HCT116 (cell line): ENCODE data around the gene RNF144B. TPM values are rescaled to one million over a fixed set of nuclear protein-coding genes. Genes with fewer than 3 reads are reported as not detected.

Experiments
- ATAC-seq: fragments of 200-7000 bp; cut with Tn5 transposase; 2 replicates; pipeline ENCODE4 v1.9.1; 2020; ENCODE audit warnings: mild to moderate bottlenecking, moderate library complexity
- BruUV-seq: library from RNA; stranded (reverse); fragments of 400-500 nt; replicated peaks from 2 replicates; lab custom pipeline; 2021; lab: Mats Ljungman, UMichigan
- CTCF ChIA-PET: fragments of 300-600 bp; sonication (Branson Sonifier 250); formaldehyde crosslinking; loops from one replicate; lab custom pipeline; 2021; ENCODE audit warnings: antibody characterized with exemption; lab: Charles Lee
- POLR2A ChIA-PET: fragments of 300-600, 350-600 bp; sonication (Branson Sonifier 250); formaldehyde crosslinking; loops from one replicate; lab custom pipeline; 2021; ENCODE audit warnings: antibody characterized with exemption; lab: Charles Lee
- RAD21 ChIA-PET, 2 experiments: fragments of 300-600 bp; sonication (Branson Sonifier 250); formaldehyde crosslinking; loops; one replicate each; lab custom pipeline; 2023; ENCODE audit warnings: low total read pairs in 2 of 2; ENCODE audit not compliant: uncharacterized antibody in 2 of 2, unreplicated experiment in 2 of 2, low non-redundant PET in 1 of 2; lab: Charles Lee
- DNase-seq: peaks from one replicate; pipeline ENCODE4 v3.0.0-alpha.2; 2010; ENCODE audit warnings: low read depth, low spot score
- H2AFZ ChIP-seq: fragments of 200-600 bp; shearing (Covaris generic), sonication (generic); 2 replicates; pipeline ENCODE4 v1.6.1; 2017; ENCODE audit warnings: low read depth, mixed run types, mixed read lengths, antibody characterized with exemption, low read length; ENCODE audit not compliant: poor library complexity, severe bottlenecking
- H3K27ac ChIP-seq: 2 replicates; pipeline ENCODE4 v1.5.1; 2012; ENCODE audit warnings: low read depth, low read length
- H3K27me3 ChIP-seq: fragments of 200-600 bp; sonication (generic); 2 replicates; pipeline ENCODE4 v1.6.1; 2016; ENCODE audit warnings: mixed run types, low read length, mixed read lengths; ENCODE audit not compliant: insufficient read depth
- H3K36me3 ChIP-seq, 2 experiments: fragments of 200-500 bp in 1 of 2; fragments of 200-600 bp in 1 of 2; sonication (Bioruptor generic) in 1 of 2; sonication (generic) in 1 of 2; 2 replicates each; pipeline versions ENCODE4 v1.5.1 to v1.6.1; 2014 to 2016; ENCODE audit warnings: low read length in 2 of 2, inconsistent platforms in 1 of 2, mixed read lengths in 1 of 2, mixed run types in 1 of 2; ENCODE audit not compliant: insufficient read depth in 2 of 2, control insufficient read depth in 1 of 2
- H3K4me1 ChIP-seq, 2 experiments: fragments of 200-600 bp in 1 of 2; sonication (generic) in 1 of 2; 2 replicates each; pipeline versions ENCODE4 v1.5.1 to v1.6.1; 2012 to 2017; ENCODE audit warnings: low read length in 2 of 2, inconsistent platforms in 1 of 2, mild to moderate bottlenecking in 1 of 2, mixed read lengths in 1 of 2, mixed run types in 1 of 2, moderate library complexity in 1 of 2; ENCODE audit not compliant: insufficient read depth in 2 of 2, control insufficient read depth in 1 of 2
- H3K4me2 ChIP-seq: fragments of 200-600 bp; sonication (generic); 2 replicates; pipeline ENCODE4 v1.6.1; 2017; ENCODE audit warnings: mixed run types, low read length, mixed read lengths
- H3K4me3 ChIP-seq, 2 experiments: fragments of 200-600 bp in 1 of 2; sonication (generic) in 1 of 2; replicated peaks in 1 of 2; 2 replicates each; pipeline ENCODE4 v1.5.1; 2011 to 2016; ENCODE audit warnings: low read length in 2 of 2, control low read depth in 1 of 2, low read depth in 1 of 2, mild to moderate bottlenecking in 1 of 2, mixed read lengths in 1 of 2, mixed run types in 1 of 2
- H3K79me2 ChIP-seq: fragments of 200-600 bp; sonication (generic); 2 replicates; pipeline ENCODE4 v1.6.1; 2017; ENCODE audit warnings: mild to moderate bottlenecking, mixed run types, low read length, moderate library complexity, mixed read lengths; ENCODE audit not compliant: insufficient read depth
- H3K9ac ChIP-seq: fragments of 200-600 bp; sonication (generic); 2 replicates; pipeline ENCODE4 v1.6.1; 2016; ENCODE audit warnings: low read length, mixed read lengths
- H3K9me2 ChIP-seq: fragments of 200-600 bp; sonication (generic), shearing (Covaris generic); 2 replicates; pipeline ENCODE4 v1.6.1; 2017; ENCODE audit warnings: mixed run types, mild to moderate bottlenecking, moderate library complexity; ENCODE audit not compliant: insufficient read depth
- H3K9me3 ChIP-seq, 2 experiments: fragments of 200-500 bp in 1 of 2; fragments of 200-600 bp in 1 of 2; sonication (Bioruptor generic) in 1 of 2; sonication (generic) in 1 of 2; 2 replicates each; pipeline ENCODE4 v1.6.1; 2014 to 2017; ENCODE audit warnings: low read length in 2 of 2, mixed read lengths in 2 of 2, inconsistent platforms in 1 of 2, low read depth in 1 of 2, mild to moderate bottlenecking in 1 of 2, mixed run types in 1 of 2, moderate library complexity in 1 of 2; ENCODE audit not compliant: control insufficient read depth in 1 of 2, insufficient read depth in 1 of 2
- H4K20me1 ChIP-seq: fragments of 200-600 bp; sonication (generic), shearing (Covaris generic); 2 replicates; pipeline ENCODE4 v1.6.1; 2017; ENCODE audit warnings: mixed run types, mild to moderate bottlenecking, moderate library complexity; ENCODE audit not compliant: insufficient read depth
- CBX3 ChIP-seq: IDR thresholded peaks from 2 replicates; pipeline ENCODE4 v1.6.1; 2012; ENCODE audit warnings: low read depth
- CEBPB ChIP-seq: IDR thresholded peaks from 2 replicates; pipeline ENCODE4 v1.6.1; 2012; ENCODE audit warnings: low read depth
- EGR1 ChIP-seq: IDR thresholded peaks from 2 replicates; pipeline ENCODE4 v1.6.1; 2012; ENCODE audit warnings: low read depth
- ELF1 ChIP-seq: IDR thresholded peaks from 2 replicates; pipeline ENCODE4 v1.6.1; 2012; ENCODE audit warnings: low read depth, borderline replicate concordance
- FOSL1 ChIP-seq: IDR thresholded peaks from 2 replicates; pipeline ENCODE4 v1.6.1; 2012; ENCODE audit warnings: low read depth
- POLR2A ChIP-seq: IDR thresholded peaks from 2 replicates; pipeline ENCODE4 v1.7.0; 2011; ENCODE audit warnings: borderline replicate concordance; ENCODE audit not compliant: insufficient read depth, insufficient read length; ENCODE audit errors: extremely low read depth
- SIN3A ChIP-seq: IDR thresholded peaks from 2 replicates; pipeline ENCODE4 v1.6.1; 2012; ENCODE audit warnings: low read depth
- SRF ChIP-seq: IDR thresholded peaks from 2 replicates; pipeline ENCODE4 v1.6.1; 2012; ENCODE audit warnings: low read depth
- TCF7L2 ChIP-seq: IDR thresholded peaks from 2 replicates; pipeline ENCODE4 v1.7.0; 2011; ENCODE audit warnings: borderline replicate concordance, inconsistent platforms; ENCODE audit not compliant: insufficient read depth, insufficient read length; ENCODE audit errors: extremely low read depth
- YY1 ChIP-seq: IDR thresholded peaks from 2 replicates; pipeline ENCODE4 v1.6.1; 2011; ENCODE audit warnings: low read length, low read depth, moderate library complexity, mild to moderate bottlenecking; ENCODE audit not compliant: insufficient replicate concordance; ENCODE audit errors: extremely low read depth
- ZNF274 ChIP-seq: fragments of 200-500 bp; sonication (Bioruptor generic); IDR thresholded peaks from 2 replicates; pipeline ENCODE4 v1.6.1; 2014; ENCODE audit warnings: mild to moderate bottlenecking, low read depth, low read length, inconsistent platforms
- intact Hi-C: fragments of 100-400 bp; cut with micrococcal nuclease; formaldehyde crosslinking; loops from 2 replicates; pipeline ENCODE4 v1.10.0; 2022
- total RNA-seq: library from RNA; stranded (reverse); gene quantifications from one replicate; pipeline ENCODE4 v1.2.1, GENCODE V29; 2021; ENCODE audit not compliant: unreplicated experiment
- TF ChIP-seq, protein P1 (sequence below), 3 experiments: fragments of 200-600 bp in 1 of 3; sonication (generic) in 1 of 3; IDR thresholded peaks in 2 of 3; conservative IDR thresholded peaks in 1 of 3; 2 replicates each; pipeline ENCODE4 v1.5.1; 2012 to 2017; ENCODE audit warnings: low read depth in 2 of 3, low read length in 2 of 3, antibody characterized with exemption in 1 of 3, borderline replicate concordance in 1 of 3, control low read depth in 1 of 3, mild to moderate bottlenecking in 1 of 3, mixed read lengths in 1 of 3, mixed run types in 1 of 3, moderate library complexity in 1 of 3; ENCODE audit not compliant: insufficient read depth in 1 of 3
- TF ChIP-seq, protein P2 (sequence below): IDR thresholded peaks from 2 replicates; pipeline ENCODE4 v1.6.1; 2012; ENCODE audit warnings: low read depth

The RNF144B gene
- total RNA-seq, 1 experiment from 2014 or later = 2.1 TPM

DNA sequence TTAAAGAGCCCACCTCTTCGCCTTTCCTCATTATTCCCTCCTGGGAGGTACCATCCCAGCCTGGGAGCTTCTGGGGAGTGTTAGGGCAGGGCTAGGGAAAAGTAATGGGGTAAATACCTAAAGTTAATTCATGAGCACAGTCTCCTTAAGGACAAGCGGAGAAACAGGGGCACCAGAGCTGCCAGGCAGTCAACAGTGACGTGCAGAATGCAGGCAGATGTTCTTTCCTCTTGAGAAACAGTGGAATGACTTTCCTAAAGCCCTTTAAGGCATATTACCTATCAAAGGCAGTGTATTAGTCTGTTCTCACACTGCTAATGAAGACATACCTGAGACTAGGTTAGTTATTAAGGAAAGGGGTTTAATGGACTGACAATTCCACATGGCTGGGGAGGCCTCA lies 76.3 kb downstream of the RNF144B start:
- no peaks in the 10 kb centered on the region for H4K20me1 ChIP-seq
- ChIA-PET RAD21 (no interaction called here), POLR2A (no interaction called here), CTCF (no interaction called here)
- no peaks in the 10 kb centered on the region for H3K36me3 ChIP-seq
- H3K4me1 ChIP-seq = no peaks in the 10 kb centered on the region
- no peak for TF ChIP-seq TCF7L2
- no peak for TF ChIP-seq POLR2A
- TF ChIP-seq SIN3A = no peak
- TF ChIP-seq EGR1 = no peak
- TF ChIP-seq, protein P1, sequence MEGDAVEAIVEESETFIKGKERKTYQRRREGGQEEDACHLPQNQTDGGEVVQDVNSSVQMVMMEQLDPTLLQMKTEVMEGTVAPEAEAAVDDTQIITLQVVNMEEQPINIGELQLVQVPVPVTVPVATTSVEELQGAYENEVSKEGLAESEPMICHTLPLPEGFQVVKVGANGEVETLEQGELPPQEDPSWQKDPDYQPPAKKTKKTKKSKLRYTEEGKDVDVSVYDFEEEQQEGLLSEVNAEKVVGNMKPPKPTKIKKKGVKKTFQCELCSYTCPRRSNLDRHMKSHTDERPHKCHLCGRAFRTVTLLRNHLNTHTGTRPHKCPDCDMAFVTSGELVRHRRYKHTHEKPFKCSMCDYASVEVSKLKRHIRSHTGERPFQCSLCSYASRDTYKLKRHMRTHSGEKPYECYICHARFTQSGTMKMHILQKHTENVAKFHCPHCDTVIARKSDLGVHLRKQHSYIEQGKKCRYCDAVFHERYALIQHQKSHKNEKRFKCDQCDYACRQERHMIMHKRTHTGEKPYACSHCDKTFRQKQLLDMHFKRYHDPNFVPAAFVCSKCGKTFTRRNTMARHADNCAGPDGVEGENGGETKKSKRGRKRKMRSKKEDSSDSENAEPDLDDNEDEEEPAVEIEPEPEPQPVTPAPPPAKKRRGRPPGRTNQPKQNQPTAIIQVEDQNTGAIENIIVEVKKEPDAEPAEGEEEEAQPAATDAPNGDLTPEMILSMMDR (IDR thresholded peaks at IDR 0.05 in 2 of 3, conservative IDR thresholded peaks at IDR 0.05 in 1 of 3; ENCODE audit: borderline replicate concordance in 1 of 3, insufficient read depth in 1 of 3, low read depth in 2 of 3, low read length in 2 of 3) = no peak
- no peak for TF ChIP-seq ZNF274
- no peaks in the 10 kb centered on the region for H3K27me3 ChIP-seq
- ATAC-seq (no peak), DNase-seq (no peak)
- no peak overlapping the region for H3K9ac ChIP-seq
- no peak overlapping the region for H3K27ac ChIP-seq
- no peaks in the 10 kb centered on the region for H3K9me3 ChIP-seq
- H2AFZ ChIP-seq = no peak overlapping the region
- no peaks in the 10 kb centered on the region for H3K79me2 ChIP-seq
- H3K4me2 ChIP-seq = no peak overlapping the region
- intact Hi-C loops = no loop called here
- H3K4me3 ChIP-seq = no peak overlapping the region
- H3K9me2 ChIP-seq = no peaks in the 10 kb centered on the region
- no TSS peak for BruUV-seq

DNA sequence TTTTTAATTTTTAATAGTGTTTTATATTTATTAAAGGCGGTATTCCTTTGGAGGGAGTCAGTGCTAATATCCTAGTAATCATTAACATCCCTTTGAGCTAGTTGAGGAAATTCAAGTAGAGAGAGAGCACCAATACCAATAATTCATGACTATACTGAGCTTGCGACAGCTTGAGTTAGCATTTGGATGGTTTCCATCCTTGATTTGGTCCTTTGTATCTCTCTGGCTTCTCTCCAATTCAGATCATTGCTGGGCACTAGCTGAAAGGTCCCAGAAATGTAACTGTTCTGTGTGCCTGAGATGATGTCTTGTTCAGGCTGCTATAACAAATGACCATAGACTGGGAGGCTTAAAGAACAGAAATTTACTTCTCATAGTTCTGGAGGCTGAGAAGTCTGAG lies 77.0 kb downstream of the RNF144B start:
- CTCF ChIA-PET = no interaction called here
- POLR2A ChIA-PET = no interaction called here
- H4K20me1 ChIP-seq = no peaks in the 10 kb centered on the region
- H3K27ac ChIP-seq = no peak overlapping the region
- H3K4me2 ChIP-seq = no peak overlapping the region
- no peaks in the 10 kb centered on the region for H3K9me2 ChIP-seq
- H3K27me3 ChIP-seq = no peaks in the 10 kb centered on the region
- H2AFZ ChIP-seq = no peak overlapping the region
- H3K79me2 ChIP-seq = no peaks in the 10 kb centered on the region
- ATAC-seq = no peak
- H3K9ac ChIP-seq = no peak overlapping the region
- TF ChIP-seq SRF (no peak), CBX3 (no peak), YY1 (no peak), CEBPB (no peak), EGR1 (no peak), TCF7L2 (no peak), FOSL1 (no peak), ELF1 (no peak), ZNF274 (no peak)
- TF ChIP-seq, protein P2, sequence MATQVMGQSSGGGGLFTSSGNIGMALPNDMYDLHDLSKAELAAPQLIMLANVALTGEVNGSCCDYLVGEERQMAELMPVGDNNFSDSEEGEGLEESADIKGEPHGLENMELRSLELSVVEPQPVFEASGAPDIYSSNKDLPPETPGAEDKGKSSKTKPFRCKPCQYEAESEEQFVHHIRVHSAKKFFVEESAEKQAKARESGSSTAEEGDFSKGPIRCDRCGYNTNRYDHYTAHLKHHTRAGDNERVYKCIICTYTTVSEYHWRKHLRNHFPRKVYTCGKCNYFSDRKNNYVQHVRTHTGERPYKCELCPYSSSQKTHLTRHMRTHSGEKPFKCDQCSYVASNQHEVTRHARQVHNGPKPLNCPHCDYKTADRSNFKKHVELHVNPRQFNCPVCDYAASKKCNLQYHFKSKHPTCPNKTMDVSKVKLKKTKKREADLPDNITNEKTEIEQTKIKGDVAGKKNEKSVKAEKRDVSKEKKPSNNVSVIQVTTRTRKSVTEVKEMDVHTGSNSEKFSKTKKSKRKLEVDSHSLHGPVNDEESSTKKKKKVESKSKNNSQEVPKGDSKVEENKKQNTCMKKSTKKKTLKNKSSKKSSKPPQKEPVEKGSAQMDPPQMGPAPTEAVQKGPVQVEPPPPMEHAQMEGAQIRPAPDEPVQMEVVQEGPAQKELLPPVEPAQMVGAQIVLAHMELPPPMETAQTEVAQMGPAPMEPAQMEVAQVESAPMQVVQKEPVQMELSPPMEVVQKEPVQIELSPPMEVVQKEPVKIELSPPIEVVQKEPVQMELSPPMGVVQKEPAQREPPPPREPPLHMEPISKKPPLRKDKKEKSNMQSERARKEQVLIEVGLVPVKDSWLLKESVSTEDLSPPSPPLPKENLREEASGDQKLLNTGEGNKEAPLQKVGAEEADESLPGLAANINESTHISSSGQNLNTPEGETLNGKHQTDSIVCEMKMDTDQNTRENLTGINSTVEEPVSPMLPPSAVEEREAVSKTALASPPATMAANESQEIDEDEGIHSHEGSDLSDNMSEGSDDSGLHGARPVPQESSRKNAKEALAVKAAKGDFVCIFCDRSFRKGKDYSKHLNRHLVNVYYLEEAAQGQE = no peak
- TF ChIP-seq, all 23 proteins: peak for 0
- DNase-seq = no peak
- Histone ChIP-seq H3K9me3 (no peaks in the 10 kb centered on the region), H3K4me3 (no peak overlapping the region), H3K36me3 (no peaks in the 10 kb centered on the region), H3K4me1 (no peaks in the 10 kb centered on the region)
- intact Hi-C loops = no loop called here
- RAD21 ChIA-PET = no interaction called here
- no TSS peak for BruUV-seq
